HS-27A (cell line): Measurements from ENCODE around the gene YARS2.
"Not testable (repeated sequence)": the region's sequence is repeated elsewhere in the genome, so short reads cannot be mapped to it uniquely, and the experiment has no call there.

ENCODE experiments used
- DNase-seq: peaks from one replicate; pipeline ENCODE4 v3.0.0-alpha.2; 2012; ENCODE audit warnings: low read depth, missing footprints

Gene YARS2

GRCh38 chr12:32743264-32743663 is 12.4 kb downstream of the YARS2 start:
- no peak for DNase-seq

- no peak for DNase-seq
Observed at GRCh38 chr12:32742133-32742532, 13.6 kb downstream of the YARS2 start.

- DNase-seq, result no peak
Observed at GRCh38 chr12:32739279-32739678, 16.4 kb downstream of the YARS2 start.

- no peak for DNase-seq
Observed at GRCh38 chr12:32737715-32738114, 18.0 kb downstream of the YARS2 start.

GRCh38 chr12:32736445-32736844 is 19.3 kb downstream of the YARS2 start:
- DNase-seq, result no peak

GRCh38 chr12:32734952-32735351 is 20.7 kb downstream of the YARS2 start:
- DNase-seq, result no peak

GRCh38 chr12:32727237-32727636 is 28.5 kb downstream of the YARS2 start:
- no peak for DNase-seq

- no peak for DNase-seq
Observed at GRCh38 chr12:32726286-32726685, 29.4 kb downstream of the YARS2 start.

- not testable (repeated sequence) for DNase-seq
Observed at GRCh38 chr12:32725308-32725707, 30.4 kb downstream of the YARS2 start.

- DNase-seq, result no peak
Observed at GRCh38 chr12:32718926-32719325, 36.8 kb downstream of the YARS2 start.

GRCh38 chr12:32714772-32715171 is 40.9 kb downstream of the YARS2 start:
- no peak for DNase-seq

GRCh38 chr12:32708926-32709325 is 46.8 kb downstream of the YARS2 start:
- DNase-seq, result no peak

- no peak for DNase-seq
Observed at GRCh38 chr12:32706335-32707024, 49.2 kb downstream of the YARS2 start.

- DNase-seq, result no peak
Observed at GRCh38 chr12:32705783-32706182, 49.9 kb downstream of the YARS2 start.

GRCh38 chr12:32702946-32703345 is 52.8 kb downstream of the YARS2 start:
- no peak for DNase-seq

- DNase-seq, result no peak
Observed at GRCh38 chr12:32702473-32702872, 53.2 kb downstream of the YARS2 start.

GRCh38 chr12:32699437-32699836 is 56.3 kb downstream of the YARS2 start:
- not testable (repeated sequence) for DNase-seq

GRCh38 chr12:32698285-32698684 is 57.4 kb downstream of the YARS2 start:
- DNase-seq, result no peak

GRCh38 chr12:32697445-32697844 is 58.3 kb downstream of the YARS2 start:
- DNase-seq, result no peak
